Endothelial cell of umbilical vein (primary cell): Measurements from ENCODE around the gene CARD9. TPM values are rescaled to one million over a fixed set of nuclear protein-coding genes. Genes with fewer than 3 reads are reported as not detected.

Experiments used
- BruUV-seq: library from RNA; stranded (reverse); fragments of 400-500 nt; replicated peaks from 2 replicates; lab custom pipeline; 2021; lab: Mats Ljungman, UMichigan
- CTCF ChIA-PET: fragments of 300-600, 350-600 bp; sonication (Branson Sonifier 250); formaldehyde crosslinking; loops from one replicate; lab custom pipeline; 2021; ENCODE audit warnings: antibody characterized with exemption, inconsistent platforms; lab: Charles Lee
- POLR2A ChIA-PET: fragments of 300-600, 350-600 bp; sonication (Branson Sonifier 250); formaldehyde crosslinking; loops from one replicate; lab custom pipeline; 2021; ENCODE audit warnings: antibody characterized with exemption, inconsistent platforms; lab: Charles Lee
- DNase-seq: peaks from one replicate; pipeline ENCODE4 v3.0.0-alpha.2; 2011; ENCODE audit warnings: low read depth, low spot score
- FAIRE-seq: peaks from 2 replicates; lab custom pipeline; 2011; peaks lifted over from hg19 to GRCh38; lab: Jason Lieb, UNC
- H2AFZ ChIP-seq: 2 replicates; pipeline ENCODE4 v1.6.0; 2012; ENCODE audit warnings: low read depth, low read length, control low read depth, inconsistent platforms
- H3K27ac ChIP-seq: 2 replicates; pipeline ENCODE4 v1.5.1; 2011; ENCODE audit warnings: low read depth, mild to moderate bottlenecking, control low read depth, low read length, moderate library complexity; ENCODE audit not compliant: insufficient read depth
- H3K27me3 ChIP-seq, 2 experiments: 2 replicates each; pipeline versions ENCODE4 v1.6.0 to v1.6.1; 2011; ENCODE audit warnings: low read length in 2 of 2, mixed read lengths in 1 of 2; ENCODE audit not compliant: control insufficient read depth in 2 of 2, insufficient read depth in 2 of 2
- H3K36me3 ChIP-seq, 2 experiments: 2 replicates in 1 of 2; 3 replicates in 1 of 2; pipeline ENCODE4 v1.5.1; 2011; ENCODE audit warnings: low read length in 2 of 2, mild to moderate bottlenecking in 1 of 2, moderate library complexity in 1 of 2; ENCODE audit not compliant: control insufficient read depth in 2 of 2, insufficient read depth in 2 of 2; ENCODE audit errors: extremely low read depth in 1 of 2
- H3K4me1 ChIP-seq: 3 replicates; pipeline ENCODE4 v1.5.1; 2011; ENCODE audit warnings: mild to moderate bottlenecking, low read length; ENCODE audit not compliant: control insufficient read depth, insufficient read depth; ENCODE audit errors: extremely low read depth
- H3K4me2 ChIP-seq: 2 replicates; pipeline ENCODE4 v1.6.1; 2011; ENCODE audit warnings: low read length, control low read depth, mixed read lengths; ENCODE audit not compliant: insufficient read depth
- H3K4me3 ChIP-seq, 3 experiments: fragments of 200-600 bp in 1 of 3; sonication (generic), shearing (Covaris generic) in 1 of 3; replicated peaks in 1 of 3; 2 replicates each; pipeline ENCODE4 v1.5.1; 2011 to 2016; ENCODE audit warnings: control low read depth in 3 of 3, low read length in 3 of 3, mild to moderate bottlenecking in 2 of 3, inconsistent platforms in 1 of 3, low read depth in 1 of 3, moderate library complexity in 1 of 3; ENCODE audit not compliant: insufficient read depth in 1 of 3
- H3K79me2 ChIP-seq: 2 replicates; pipeline ENCODE4 v1.6.0; 2012; ENCODE audit warnings: low read length, inconsistent platforms; ENCODE audit not compliant: control insufficient read depth, insufficient read depth
- H3K9ac ChIP-seq: replicated peaks from 2 replicates; pipeline ENCODE3; 2011; ENCODE audit warnings: low read length, control low read depth; ENCODE audit not compliant: insufficient read depth; ENCODE audit errors: extremely low read depth
- H3K9me1 ChIP-seq: replicated peaks from 3 replicates; pipeline ENCODE4 v1.6.0; 2011; ENCODE audit warnings: mild to moderate bottlenecking, low read length; ENCODE audit not compliant: control insufficient read depth, insufficient read depth; ENCODE audit errors: extremely low read depth
- H3K9me3 ChIP-seq: replicated peaks from 2 replicates; pipeline ENCODE4 v1.5.1; 2012; ENCODE audit warnings: low read length, inconsistent platforms; ENCODE audit not compliant: control insufficient read depth, insufficient read depth
- H4K20me1 ChIP-seq: replicated peaks from 2 replicates; pipeline ENCODE3; 2011; ENCODE audit warnings: mild to moderate bottlenecking, low read length; ENCODE audit not compliant: control insufficient read depth, insufficient read depth; ENCODE audit errors: extremely low read depth
- EZH2 ChIP-seq: IDR thresholded peaks from 2 replicates; pipeline ENCODE4 v1.6.1; 2012; ENCODE audit warnings: borderline replicate concordance, low read depth, mild to moderate bottlenecking, moderate library complexity, low read length, inconsistent platforms; ENCODE audit not compliant: severe bottlenecking
- FOS ChIP-seq: IDR thresholded peaks from 2 replicates; pipeline ENCODE4 v1.6.1; 2011; ENCODE audit warnings: mild to moderate bottlenecking, low read length, moderate library complexity, borderline replicate concordance; ENCODE audit not compliant: insufficient read depth
- GATA2 ChIP-seq: IDR thresholded peaks from 2 replicates; pipeline ENCODE4 v1.7.0; 2011; ENCODE audit warnings: low read depth, mild to moderate bottlenecking, moderate library complexity, mixed read lengths, low read length; ENCODE audit not compliant: insufficient read length, insufficient read depth
- JUN ChIP-seq: IDR thresholded peaks from 2 replicates; pipeline ENCODE4 v1.6.1; 2011; ENCODE audit warnings: borderline replicate concordance, low read depth; ENCODE audit not compliant: insufficient read length, insufficient read depth
- MYC ChIP-seq: IDR thresholded peaks from one replicate; pipeline ENCODE4 v1.6.1; 2011; ENCODE audit warnings: mild to moderate bottlenecking, low read depth, low read length
- POLR2A ChIP-seq: IDR thresholded peaks from 2 replicates; pipeline ENCODE4 v1.6.1; 2012; ENCODE audit warnings: low read depth, mild to moderate bottlenecking, control low read depth, low read length
- POLR2AphosphoS5 ChIP-seq: IDR thresholded peaks from 2 replicates; pipeline ENCODE4 v1.6.1; 2012; ENCODE audit warnings: low read depth, mild to moderate bottlenecking, control low read depth, low read length, moderate library complexity; ENCODE audit not compliant: insufficient read depth
- dilution Hi-C: fragments of 300-500 bp; cut with MboI; formaldehyde crosslinking; loops from one replicate; pipeline ENCODE4 v1.15.0; 2019; ENCODE audit warnings: low sequenced_read_pairs; ENCODE audit not compliant: extremely low pct_ligation_motif_present
- intact Hi-C: fragments of 100-400 bp; cut with micrococcal nuclease; formaldehyde crosslinking; loops from one replicate; pipeline ENCODE4 v1.10.0; 2022
- polyA plus RNA-seq, 4 experiments: library from polyadenylated mRNA; depleted of rRNA in 3 of 4; stranded (reverse) in 3 of 4; unstranded in 1 of 4; fragments of >200 nt; gene quantifications; 2 replicates each; pipeline versions ENCODE4 v1.2.1 to v1.2.3, GENCODE V29; 2011 to 2012; ENCODE audit warnings: missing spikeins in 1 of 4
- total RNA-seq: library from RNA; stranded (reverse); gene quantifications from 2 replicates; pipeline ENCODE4 v1.2.3, GENCODE V29; 2021
- TF ChIP-seq, protein P1 (sequence below), 2 donors: IDR thresholded peaks; 1 replicate in 1 of 2; 2 replicates in 1 of 2; pipeline ENCODE4 v1.5.1; 2011; ENCODE audit warnings: low read length in 2 of 2, mild to moderate bottlenecking in 2 of 2, moderate library complexity in 2 of 2, control low read depth in 1 of 2, inconsistent platforms in 1 of 2, low read depth in 1 of 2; ENCODE audit not compliant: insufficient read depth in 1 of 2; ENCODE audit errors: extremely low read depth in 1 of 2
- TF ChIP-seq, protein P2 (sequence below): IDR thresholded peaks from 2 replicates; pipeline ENCODE4 v1.6.1; 2011; ENCODE audit not compliant: insufficient read depth, insufficient read length

CARD9 gene
- total and polyA plus RNA-seq, 2 donors (not counting 3 experiments of a cell fraction or from before 2014, with no cell fraction given): 0.22 to 0.71 TPM

DNA sequence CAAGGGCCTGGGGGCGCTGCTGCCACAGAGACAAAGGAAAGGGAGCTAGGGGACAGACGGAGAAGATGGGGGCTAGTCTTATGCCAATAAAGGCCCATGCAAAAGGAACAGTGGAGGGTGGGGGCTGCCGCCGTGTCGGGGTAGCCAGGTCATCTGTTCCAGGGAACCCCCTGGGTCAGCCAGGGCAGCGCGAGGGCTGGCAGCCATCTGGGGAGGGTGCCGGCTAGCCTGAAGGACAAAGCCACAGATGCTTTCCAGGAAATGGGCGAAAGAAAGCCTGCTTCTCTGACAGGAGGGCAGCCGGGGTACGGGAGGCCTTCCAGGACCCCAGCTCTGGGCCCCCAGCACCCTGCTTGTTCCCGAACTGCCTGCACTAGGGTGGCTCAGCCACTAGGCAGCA lies 1.6 kb upstream of the CARD9 start:
- no peaks in the 10 kb centered on the region for H3K79me2 ChIP-seq
- no peaks in the 10 kb centered on the region for H3K9me3 ChIP-seq
- no TSS peak for BruUV-seq
- no peak overlapping the region for H3K27ac ChIP-seq
- no peaks in the 10 kb centered on the region for H3K27me3 ChIP-seq
- H3K4me3 ChIP-seq: no peak overlapping the region
- dilution Hi-C loops: no loop called here
- POLR2A ChIA-PET: no interaction called here
- H3K9me1 ChIP-seq: no peaks in the 10 kb centered on the region
- intact Hi-C loops: no loop called here
- DNase-seq: no peak
- no peaks in the 10 kb centered on the region for H4K20me1 ChIP-seq
- no peak for FAIRE-seq
- peaks cover 4 to 12% of the 10 kb centered on the region in 2 experiments for H3K36me3 ChIP-seq
- H3K4me2 ChIP-seq: no peak overlapping the region
- H3K9ac ChIP-seq: no peak overlapping the region
- no peaks in the 10 kb centered on the region for H3K4me1 ChIP-seq
- TF ChIP-seq EZH2: no peak
- no peak for TF ChIP-seq POLR2AphosphoS5
- no peak for TF ChIP-seq POLR2A
- TF ChIP-seq GATA2: no peak
- no peak for TF ChIP-seq JUN
- TF ChIP-seq MYC: no peak
- TF ChIP-seq FOS: no peak
- TF ChIP-seq, protein P1, sequence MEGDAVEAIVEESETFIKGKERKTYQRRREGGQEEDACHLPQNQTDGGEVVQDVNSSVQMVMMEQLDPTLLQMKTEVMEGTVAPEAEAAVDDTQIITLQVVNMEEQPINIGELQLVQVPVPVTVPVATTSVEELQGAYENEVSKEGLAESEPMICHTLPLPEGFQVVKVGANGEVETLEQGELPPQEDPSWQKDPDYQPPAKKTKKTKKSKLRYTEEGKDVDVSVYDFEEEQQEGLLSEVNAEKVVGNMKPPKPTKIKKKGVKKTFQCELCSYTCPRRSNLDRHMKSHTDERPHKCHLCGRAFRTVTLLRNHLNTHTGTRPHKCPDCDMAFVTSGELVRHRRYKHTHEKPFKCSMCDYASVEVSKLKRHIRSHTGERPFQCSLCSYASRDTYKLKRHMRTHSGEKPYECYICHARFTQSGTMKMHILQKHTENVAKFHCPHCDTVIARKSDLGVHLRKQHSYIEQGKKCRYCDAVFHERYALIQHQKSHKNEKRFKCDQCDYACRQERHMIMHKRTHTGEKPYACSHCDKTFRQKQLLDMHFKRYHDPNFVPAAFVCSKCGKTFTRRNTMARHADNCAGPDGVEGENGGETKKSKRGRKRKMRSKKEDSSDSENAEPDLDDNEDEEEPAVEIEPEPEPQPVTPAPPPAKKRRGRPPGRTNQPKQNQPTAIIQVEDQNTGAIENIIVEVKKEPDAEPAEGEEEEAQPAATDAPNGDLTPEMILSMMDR (IDR thresholded peaks at IDR 0.05; ENCODE audit: extremely low read depth in 1 of 2, insufficient read depth in 1 of 2, low read depth in 1 of 2, low read length in 2 of 2): no peak
- TF ChIP-seq, protein P2, sequence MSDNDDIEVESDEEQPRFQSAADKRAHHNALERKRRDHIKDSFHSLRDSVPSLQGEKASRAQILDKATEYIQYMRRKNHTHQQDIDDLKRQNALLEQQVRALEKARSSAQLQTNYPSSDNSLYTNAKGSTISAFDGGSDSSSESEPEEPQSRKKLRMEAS: no peak
- no peak overlapping the region for H2AFZ ChIP-seq
- CTCF ChIA-PET: no interaction called here
